ENCODE results near the gene SCAPER.
"Not testable (repeated sequence)": the region's sequence is repeated elsewhere in the genome, so short reads cannot be mapped to it uniquely, and the experiment has no call there.

Gene SCAPER

GRCh38 chr15:76912430-76912829, 7.3 kb upstream of the SCAPER start:
- DNase-seq: no peak

DNA sequence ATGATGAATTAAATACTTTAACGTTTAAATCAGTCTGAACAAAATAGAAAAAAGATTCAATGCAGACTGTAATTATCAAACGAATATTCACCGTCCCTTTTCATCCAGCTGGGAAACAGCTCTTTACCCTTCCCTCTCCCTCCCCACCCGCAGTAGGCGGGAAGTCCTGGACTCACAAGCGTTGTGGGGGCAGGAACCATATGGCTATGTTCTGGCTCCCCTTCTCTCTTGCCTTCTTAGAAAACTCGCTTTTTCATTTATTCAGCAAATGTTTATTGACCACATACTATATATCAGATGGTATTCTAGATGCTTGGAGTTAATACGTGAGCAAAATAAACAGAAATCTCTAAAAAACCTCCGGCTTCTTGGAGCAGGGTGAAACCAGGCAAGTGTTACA, 715 bp upstream of the SCAPER start:
- DNase-seq: no peak

GRCh38 chr15:76904461-76905012, 603 bp downstream of the SCAPER start:
- DNase-seq: no peak

DNA sequence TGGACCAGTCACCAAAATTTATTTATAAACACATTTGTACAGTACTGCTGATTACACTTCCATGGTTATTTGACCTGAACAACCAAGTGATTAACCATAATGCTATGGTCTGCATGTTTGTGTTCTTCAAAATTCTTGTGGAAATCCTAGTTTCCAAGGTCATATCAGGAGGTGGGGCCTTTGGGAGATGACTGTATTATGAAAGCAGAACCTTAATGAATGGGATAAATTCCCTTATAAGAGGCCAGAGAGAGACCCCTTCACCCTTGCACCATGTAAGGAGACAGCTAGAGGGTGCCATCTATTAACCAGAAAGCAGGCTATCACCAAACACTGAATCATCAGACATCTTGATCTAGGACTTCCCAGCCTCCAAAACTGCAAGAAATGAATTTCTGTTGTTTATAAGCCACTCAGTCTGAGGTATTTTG, 1.9 kb downstream of the SCAPER start:
- DNase-seq: peak; percentile 62

DNA sequence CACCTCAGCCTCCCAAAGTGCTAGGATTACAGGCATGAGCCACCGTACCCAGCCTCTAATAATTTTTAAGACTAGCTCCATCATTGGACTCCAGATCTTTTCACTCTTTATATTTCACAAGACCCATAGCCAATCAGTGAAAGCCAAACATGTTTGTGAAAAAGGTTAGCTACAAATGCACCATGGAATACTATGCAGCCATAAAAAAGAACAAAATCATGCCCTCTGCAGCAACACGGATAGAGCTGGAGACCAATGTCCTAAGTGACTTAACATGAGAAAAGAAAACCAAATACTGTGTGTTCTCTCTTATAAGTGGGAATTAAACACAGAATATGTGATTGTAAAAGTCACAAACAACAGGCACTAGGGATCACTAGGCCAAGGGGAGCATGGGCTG, 3.2 kb downstream of the SCAPER start:
- no peak for DNase-seq

DNA sequence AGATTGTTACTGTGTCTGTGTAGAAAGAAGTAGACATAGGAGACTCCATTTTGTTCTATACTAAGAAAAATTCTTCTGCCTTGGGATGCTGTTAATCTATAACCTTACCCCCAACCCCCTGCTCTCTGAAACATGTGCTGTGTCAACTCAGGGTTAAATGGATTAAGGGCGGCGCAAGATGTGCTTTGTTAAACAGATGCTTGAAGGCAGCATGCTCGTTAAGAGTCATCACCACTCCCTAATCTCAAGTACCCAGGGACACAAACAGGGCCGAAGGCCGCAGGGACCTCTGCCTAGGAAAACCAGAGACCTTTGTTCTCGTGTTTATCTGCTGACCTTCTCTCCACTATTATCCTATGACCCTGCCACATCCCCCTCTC, 5.2 kb downstream of the SCAPER start:
- not testable (repeated sequence) for DNase-seq

DNA sequence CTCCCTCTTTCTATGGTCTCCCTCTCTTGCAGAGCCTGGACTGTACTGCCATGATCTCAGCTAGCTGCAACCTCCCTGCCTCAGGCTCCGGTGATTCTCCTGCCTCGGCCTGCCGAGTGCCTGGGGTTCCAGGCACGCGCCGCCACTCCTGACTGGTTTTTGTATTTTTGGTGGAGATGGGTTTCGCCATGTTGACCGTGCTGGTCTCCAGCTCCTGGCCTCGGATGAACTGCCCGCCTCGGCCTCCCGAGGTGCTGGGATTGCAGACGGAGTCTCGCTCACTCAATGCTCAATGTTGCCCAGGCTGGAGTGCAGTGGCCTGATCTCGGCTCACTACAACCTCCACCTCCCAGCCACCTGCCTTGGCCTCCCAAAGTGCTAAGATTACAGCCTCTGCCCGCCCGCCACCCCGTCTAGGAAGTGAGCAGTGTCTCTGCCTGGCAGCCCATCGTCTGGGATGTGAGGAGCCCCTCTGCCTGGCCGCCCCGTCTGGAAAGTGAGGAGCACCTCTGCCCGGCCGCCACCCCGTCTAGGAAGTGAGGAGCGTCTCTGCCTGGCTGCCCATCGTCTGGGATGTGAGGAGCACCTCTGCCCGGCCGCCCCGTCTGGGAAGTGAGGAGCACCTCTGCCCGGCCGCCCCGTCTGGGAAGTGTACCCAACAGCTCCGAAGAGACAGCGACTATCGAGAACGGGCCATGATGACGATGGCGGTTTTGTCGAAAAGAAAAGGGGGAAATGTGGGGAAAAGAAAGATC, 5.8 kb downstream of the SCAPER start:
- not testable (repeated sequence) for DNase-seq

DNA sequence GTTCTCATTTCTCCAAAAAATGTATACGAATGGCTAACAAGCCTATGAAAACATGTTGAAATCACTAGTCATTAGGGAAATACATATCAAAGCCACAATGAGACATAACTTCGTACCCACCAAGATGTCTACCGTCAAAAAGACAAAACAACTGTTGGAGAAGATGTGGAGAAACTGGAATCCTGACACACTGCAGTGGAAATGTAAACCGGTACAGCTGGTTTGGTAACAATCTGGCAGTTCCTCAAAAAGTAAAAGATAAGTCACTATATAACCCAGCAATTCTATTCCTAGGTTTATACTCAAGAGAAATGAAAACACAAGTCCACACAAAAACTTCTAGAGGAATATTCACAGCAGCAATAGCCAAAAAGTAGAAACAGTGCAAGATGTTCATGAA, 7.0 kb downstream of the SCAPER start:
- no peak for DNase-seq

- DNase-seq: no peak
Measured at GRCh38 chr15:76894174-76894573, 11.0 kb downstream of the SCAPER start.

GRCh38 chr15:76892836-76893235, 12.3 kb downstream of the SCAPER start:
- DNase-seq: not testable (repeated sequence)

GRCh38 chr15:76887280-76888141, 17.6 kb downstream of the SCAPER start:
- not testable (repeated sequence) for DNase-seq

- DNase-seq: no peak
Measured at GRCh38 chr15:76885212-76885611, 19.9 kb downstream of the SCAPER start.

DNA sequence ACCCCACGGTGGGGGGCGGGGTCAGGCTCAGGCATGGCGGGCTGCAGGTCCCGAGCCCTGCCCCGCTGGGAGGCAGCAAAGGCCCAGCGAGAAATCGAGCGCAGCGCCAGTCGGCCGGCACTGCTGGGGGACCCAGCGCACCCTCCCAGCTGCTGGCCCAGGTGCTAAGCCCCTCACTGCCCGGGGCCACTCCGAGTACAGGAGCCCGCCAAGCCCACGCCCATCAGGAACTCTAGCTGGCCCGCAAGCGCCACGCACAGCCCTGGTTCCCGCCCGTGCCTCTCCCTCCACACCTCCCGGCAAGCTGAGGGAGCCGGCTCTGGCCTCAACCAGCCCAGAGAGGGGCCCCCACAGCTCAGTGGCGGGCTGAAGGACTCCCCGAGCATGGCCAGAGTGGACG, 29.2 kb downstream of the SCAPER start:
- no peak for DNase-seq

DNA sequence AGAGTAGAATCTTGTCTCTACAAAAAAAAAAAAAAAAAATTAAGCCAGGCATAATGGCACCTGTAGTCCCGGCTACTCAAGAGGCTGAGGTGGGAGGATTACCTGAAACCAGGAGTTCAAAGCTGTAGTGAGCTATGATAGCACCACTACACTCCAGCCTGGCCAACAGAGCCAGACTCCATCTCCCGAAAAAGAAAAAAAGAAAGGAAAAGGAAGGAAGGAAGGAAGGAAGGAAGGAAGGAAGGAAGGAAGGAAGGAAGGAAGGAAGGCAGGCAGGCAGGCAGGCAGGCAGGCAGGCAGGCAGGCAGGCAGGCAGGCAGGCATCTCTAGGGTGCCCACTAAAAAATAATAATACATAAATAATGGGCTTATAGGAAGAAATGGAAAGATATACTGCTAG, 32.1 kb downstream of the SCAPER start:
- not testable (repeated sequence) for DNase-seq

GRCh38 chr15:76871930-76872329, 33.2 kb downstream of the SCAPER start:
- DNase-seq: no peak

- DNase-seq: no peak
Measured at GRCh38 chr15:76868740-76869139, 36.4 kb downstream of the SCAPER start.

DNA sequence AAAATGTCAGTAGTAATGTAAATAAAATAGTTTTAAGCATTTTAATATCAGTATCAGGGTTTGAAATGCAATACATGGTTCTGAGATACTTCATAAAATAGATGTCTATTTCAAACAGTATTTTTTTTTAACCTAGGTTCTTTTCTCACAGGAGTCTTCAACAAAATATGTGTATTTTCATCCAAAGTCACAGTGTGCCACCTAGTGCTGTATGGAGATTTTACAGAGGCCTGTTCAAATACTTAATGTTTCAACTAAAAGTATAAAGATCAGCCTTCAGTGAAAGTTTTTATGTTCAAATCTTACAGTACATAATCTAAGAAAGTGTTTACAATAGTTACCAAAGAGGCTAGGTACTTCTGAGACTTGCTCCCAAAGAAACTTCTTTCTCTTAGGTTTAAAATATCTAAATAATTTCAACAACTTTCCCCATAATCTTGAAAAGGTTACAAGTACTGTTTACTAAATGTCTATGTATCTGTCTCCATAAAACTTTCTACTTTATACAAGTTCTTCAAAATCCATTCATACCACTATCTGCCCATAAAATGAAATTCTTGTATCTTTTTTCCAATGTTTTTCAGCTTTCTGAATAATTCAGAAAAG, 38.3 kb downstream of the SCAPER start:
- DNase-seq: peak; percentile 57

DNA sequence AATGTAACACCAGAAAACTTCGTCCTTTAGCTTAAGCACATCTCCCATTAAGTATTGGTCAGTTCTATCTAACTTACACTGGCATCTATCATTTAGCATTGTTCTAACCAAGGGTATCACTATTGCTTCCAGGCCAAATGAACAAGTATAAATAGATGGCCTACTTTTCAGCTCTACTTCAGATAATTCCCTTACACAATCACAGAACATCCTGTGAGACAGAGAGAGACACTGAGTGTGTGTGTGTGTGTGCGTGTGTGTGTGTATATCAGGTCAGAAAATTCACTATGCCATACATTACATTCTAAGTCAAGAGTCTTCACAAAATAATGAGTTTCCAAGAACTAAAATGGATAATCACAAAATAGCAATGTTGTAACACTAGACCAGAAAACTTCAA, 39.1 kb downstream of the SCAPER start:
- DNase-seq: no peak

GRCh38 chr15:76865548-76865991, 39.6 kb downstream of the SCAPER start:
- no peak for DNase-seq

DNA sequence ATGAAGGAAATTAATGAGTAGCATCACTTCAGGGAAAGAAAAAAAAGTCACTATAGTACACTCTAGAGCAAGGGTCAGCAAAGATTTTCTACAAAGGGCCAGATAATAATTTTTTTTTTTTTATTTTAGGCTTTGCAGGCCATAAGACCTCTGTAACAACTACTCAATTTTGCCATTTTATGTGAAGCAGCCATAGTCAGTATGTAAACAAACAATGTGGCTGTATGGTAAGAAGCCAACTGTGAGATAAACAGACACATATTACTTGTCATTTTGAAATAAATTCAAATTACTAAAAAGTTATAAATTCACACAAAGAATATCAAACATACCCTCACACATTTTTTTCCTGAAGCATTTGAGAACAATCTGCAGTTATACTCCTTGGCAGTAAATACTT, 40.6 kb downstream of the SCAPER start:
- no peak for DNase-seq

DNA sequence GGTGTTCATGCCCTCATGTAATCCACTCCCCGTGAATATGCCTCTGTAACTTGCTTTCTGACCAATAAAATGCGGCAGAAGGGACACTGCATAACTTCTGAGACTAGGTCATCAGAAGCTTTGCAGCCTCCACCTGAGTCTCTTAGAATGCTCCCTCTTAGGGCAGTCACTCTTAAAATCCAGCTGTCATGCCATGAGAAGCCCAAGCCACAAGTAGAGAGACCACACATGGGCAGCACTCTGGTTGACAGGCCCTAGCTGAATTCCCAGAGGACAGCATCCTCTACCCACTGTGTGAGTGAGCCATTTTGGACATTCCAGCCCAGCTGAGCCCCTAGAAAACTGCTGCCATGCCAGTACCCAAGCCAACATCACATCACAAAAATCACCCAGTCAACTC, 41.4 kb downstream of the SCAPER start:
- DNase-seq: no peak

DNA sequence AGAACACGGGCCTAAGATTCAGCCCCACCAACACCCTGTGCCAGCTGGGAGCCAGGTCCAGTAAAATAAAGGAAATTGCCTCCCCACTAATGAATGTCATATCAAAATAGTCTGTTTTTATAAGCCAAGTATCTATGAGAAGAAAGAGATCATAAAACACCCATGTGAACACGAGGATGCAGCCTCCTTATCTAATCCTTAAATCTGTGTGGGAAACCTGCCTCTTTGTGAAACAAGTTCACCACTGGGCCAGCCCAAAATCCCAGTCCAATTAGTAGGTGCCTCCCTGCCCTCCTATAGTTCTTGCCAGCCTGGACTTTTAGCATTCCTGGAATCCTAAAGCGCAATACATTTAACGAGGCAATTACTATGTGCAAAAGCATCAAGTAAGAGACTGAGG, 42.0 kb downstream of the SCAPER start:
- no peak for DNase-seq

- DNase-seq: no peak
Measured at GRCh38 chr15:76861815-76862397, 43.2 kb downstream of the SCAPER start.

All from OCI-M1 (cell line).